Right lobe of liver (tissue), 4 donors: ENCODE results near the gene CADM2.

ENCODE experiments used
- POLR2A ChIP-seq: fragments of 450-650 bp; IDR thresholded peaks from one replicate; pipeline ENCODE4 v1.6.1; 2017; ENCODE audit warnings: antibody characterized with exemption, mild to moderate bottlenecking
- TF ChIP-seq, protein P1 (sequence below), 4 donors: fragments of 200-600 bp in 3 of 4; fragments of 450-650 bp in 1 of 4; IDR thresholded peaks; one replicate each; pipeline versions ENCODE4 v1.5.1 to v1.8.0; 2016 to 2022; ENCODE audit warnings: antibody characterized with exemption in 4 of 4, mild to moderate bottlenecking in 2 of 4
- donor health status: DM: no; HTN: no; CAD: no.
- donor health status: DM: no; HTN: no; CAD: no.
- donor health status: DM: no; HTN: yes; CAD: no.

DNA sequence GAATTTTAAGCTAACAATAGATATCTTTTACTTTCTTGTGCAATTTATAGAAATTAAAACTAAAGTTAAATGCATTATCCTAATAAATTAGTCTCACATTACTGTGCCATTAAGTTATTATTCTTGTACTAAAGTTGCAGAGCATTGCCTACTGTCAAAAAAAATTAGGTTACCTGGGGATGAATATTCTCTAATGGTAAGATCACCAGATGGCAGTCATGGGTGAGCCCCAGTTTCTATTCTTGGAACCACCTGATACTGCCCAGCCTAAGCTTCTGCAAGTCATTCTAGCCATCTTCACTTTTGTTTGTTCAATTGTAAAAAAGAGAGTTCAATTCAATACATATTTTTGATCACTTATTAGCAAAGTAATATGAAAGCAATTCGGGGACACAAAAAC, 213.2 kb downstream of the CADM2 start:
- TF ChIP-seq, protein P1, sequence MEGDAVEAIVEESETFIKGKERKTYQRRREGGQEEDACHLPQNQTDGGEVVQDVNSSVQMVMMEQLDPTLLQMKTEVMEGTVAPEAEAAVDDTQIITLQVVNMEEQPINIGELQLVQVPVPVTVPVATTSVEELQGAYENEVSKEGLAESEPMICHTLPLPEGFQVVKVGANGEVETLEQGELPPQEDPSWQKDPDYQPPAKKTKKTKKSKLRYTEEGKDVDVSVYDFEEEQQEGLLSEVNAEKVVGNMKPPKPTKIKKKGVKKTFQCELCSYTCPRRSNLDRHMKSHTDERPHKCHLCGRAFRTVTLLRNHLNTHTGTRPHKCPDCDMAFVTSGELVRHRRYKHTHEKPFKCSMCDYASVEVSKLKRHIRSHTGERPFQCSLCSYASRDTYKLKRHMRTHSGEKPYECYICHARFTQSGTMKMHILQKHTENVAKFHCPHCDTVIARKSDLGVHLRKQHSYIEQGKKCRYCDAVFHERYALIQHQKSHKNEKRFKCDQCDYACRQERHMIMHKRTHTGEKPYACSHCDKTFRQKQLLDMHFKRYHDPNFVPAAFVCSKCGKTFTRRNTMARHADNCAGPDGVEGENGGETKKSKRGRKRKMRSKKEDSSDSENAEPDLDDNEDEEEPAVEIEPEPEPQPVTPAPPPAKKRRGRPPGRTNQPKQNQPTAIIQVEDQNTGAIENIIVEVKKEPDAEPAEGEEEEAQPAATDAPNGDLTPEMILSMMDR (IDR thresholded peaks at IDR 0.05): no peak
- TF ChIP-seq POLR2A: no peak
